Measurements from ENCODE around the gene MCOLN2.

The MCOLN2 gene

GRCh38 chr1:84899969-84900368, 96.9 kb downstream of the MCOLN2 start:
- Histone ChIP-seq H3K4me1 (peaks cover 0 to 8% (median 0%) of the 10 kb centered on the region in 10 experiments; a peak in 1 of 20 replicates), H3K4me3 (no peak overlapping the region), H4K20me1 (no peaks in the 10 kb centered on the region), H3K36me3 (no peaks in the 10 kb centered on the region), H3K27me3 (no peaks in the 10 kb centered on the region), H3K9ac (no peak overlapping the region), H3K4me2 (no peak overlapping the region), H3K27ac (no peak overlapping the region), H3K9me3 (replicated peaks in 1 of 11) (peaks cover 7 to 11% (median 9%) of the 10 kb centered on the region in 11 experiments; a peak in 21 of 22 replicates)
- TF ChIP-seq Cebpa-rat (IDR thresholded peaks at IDR 0.05): no peak

GRCh38 chr1:84896279-84896678, 100.6 kb downstream of the MCOLN2 start:
- no peak overlapping the region for H3K4me3 ChIP-seq
- H3K4me2 ChIP-seq: no peak overlapping the region
- no peaks in the 10 kb centered on the region for H3K27me3 ChIP-seq
- no peak overlapping the region for H3K27ac ChIP-seq
- H3K9ac ChIP-seq: no peak overlapping the region
- H4K20me1 ChIP-seq: no peaks in the 10 kb centered on the region
- TF ChIP-seq Cebpa-rat (IDR thresholded peaks at IDR 0.05): no peak
- H3K9me3 ChIP-seq (replicated peaks in 1 of 11): peaks cover 10 to 16% (median 14%) of the 10 kb centered on the region in 11 experiments
- no peaks in the 10 kb centered on the region for H3K36me3 ChIP-seq
- H3K4me1 ChIP-seq: peaks cover 0 to 8% (median 0%) of the 10 kb centered on the region in 10 experiments; a peak in 2 of 20 replicates

GRCh38 chr1:84892705-84893618, 104.0 kb downstream of the MCOLN2 start, which contains the start of gene LPAR3:
LPAR3 (minus strand) TSS chr1:84893206; CDS start chr1:84866120, 27,086 bp downstream.
- Histone ChIP-seq H3K9me3 (replicated peaks in 1 of 11) (peaks cover 10 to 18% (median 15%) of the 10 kb centered on the region in 11 experiments), H4K20me1 (no peaks in the 10 kb centered on the region), H3K4me2 (peak within 1 kb of the TSS in 1 of 11 experiments; percentile 14; a peak in 1 of 22 replicates), H3K9ac (no peak within 1 kb of the TSS), H3K27ac (no peak within 1 kb of the TSS), H3K27me3 (no peaks in the 10 kb centered on the region), H3K4me1 (peaks cover 0 to 32% (median 25%) of the 10 kb centered on the region in 10 experiments; a peak in 15 of 20 replicates), H3K4me3 (no peak within 1 kb of the TSS), H3K36me3 (no peaks in the 10 kb centered on the region)
- no peak for TF ChIP-seq Cebpa-rat (IDR thresholded peaks at IDR 0.05)

- H3K9ac ChIP-seq: no peak overlapping the region
- H3K27me3 ChIP-seq: no peaks in the 10 kb centered on the region
- H3K9me3 ChIP-seq (replicated peaks in 1 of 11): peaks cover 10 to 18% (median 15%) of the 10 kb centered on the region in 11 experiments
- no peak overlapping the region for H3K4me3 ChIP-seq
- peaks cover 0 to 27% (median 24%) of the 10 kb centered on the region in 10 experiments; a peak in 15 of 20 replicates for H3K4me1 ChIP-seq
- H3K36me3 ChIP-seq: no peaks in the 10 kb centered on the region
- H4K20me1 ChIP-seq: no peaks in the 10 kb centered on the region
- TF ChIP-seq Cebpa-rat (IDR thresholded peaks at IDR 0.05): no peak
- peak overlapping the region in 4 of 11 experiments; percentile 4 to 77 (median 60); a peak in 5 of 22 replicates for H3K4me2 ChIP-seq
- H3K27ac ChIP-seq: peak overlapping the region in 5 of 11 experiments; percentile 10 to 63 (median 56); a peak in 5 of 22 replicates
Observed at GRCh38 chr1:84890566-84890965, 106.3 kb downstream of the MCOLN2 start.

- Histone ChIP-seq H4K20me1 (no peaks in the 10 kb centered on the region), H3K27ac (peak overlapping the region in 8 of 11 experiments; percentile 6 to 63 (median 51); a peak in 13 of 22 replicates), H3K27me3 (no peaks in the 10 kb centered on the region), H3K4me1 (peaks cover 0 to 27% (median 24%) of the 10 kb centered on the region in 10 experiments; a peak in 15 of 20 replicates), H3K4me2 (peak overlapping the region; percentile 8 to 77 (median 57); a peak in 19 of 22 replicates), H3K36me3 (no peaks in the 10 kb centered on the region), H3K4me3 (no peak overlapping the region), H3K9me3 (replicated peaks in 1 of 11) (peaks cover 10 to 18% (median 15%) of the 10 kb centered on the region in 11 experiments), H3K9ac (no peak overlapping the region)
- TF ChIP-seq Cebpa-rat (IDR thresholded peaks at IDR 0.05): peak in 4 of 11 experiments; percentile 14 to 60 (median 48); a peak in 3 of 22 replicates
Observed at GRCh38 chr1:84889437-84889836, 107.5 kb downstream of the MCOLN2 start.

- Histone ChIP-seq H3K9ac (no peak overlapping the region), H3K9me3 (replicated peaks in 1 of 11) (peaks cover 10 to 18% (median 15%) of the 10 kb centered on the region in 11 experiments), H3K4me2 (peak overlapping the region in 9 of 11 experiments; percentile 51 to 77 (median 64); a peak in 17 of 22 replicates), H3K27ac (peak overlapping the region in 8 of 11 experiments; percentile 6 to 63 (median 51); a peak in 13 of 22 replicates), H3K36me3 (no peaks in the 10 kb centered on the region), H4K20me1 (no peaks in the 10 kb centered on the region), H3K4me1 (peaks cover 0 to 31% (median 25%) of the 10 kb centered on the region in 10 experiments; a peak in 15 of 20 replicates), H3K4me3 (no peak overlapping the region), H3K27me3 (no peaks in the 10 kb centered on the region)
- no peak for TF ChIP-seq Cebpa-rat (IDR thresholded peaks at IDR 0.05)
Observed at GRCh38 chr1:84888753-84889152, 108.2 kb downstream of the MCOLN2 start.

GRCh38 chr1:84887261-84887934, 109.5 kb downstream of the MCOLN2 start:
- no peaks in the 10 kb centered on the region for H3K27me3 ChIP-seq
- H3K4me2 ChIP-seq: no peak overlapping the region
- no peak overlapping the region for H3K27ac ChIP-seq
- H3K4me3 ChIP-seq: no peak overlapping the region
- H3K4me1 ChIP-seq: peaks cover 0 to 40% (median 25%) of the 10 kb centered on the region in 10 experiments; a peak in 15 of 20 replicates
- H3K9me3 ChIP-seq (replicated peaks in 1 of 11): peaks cover 1 to 7% (median 3%) of the 10 kb centered on the region in 11 experiments
- no peaks in the 10 kb centered on the region for H4K20me1 ChIP-seq
- no peak for TF ChIP-seq Cebpa-rat (IDR thresholded peaks at IDR 0.05)
- no peak overlapping the region for H3K9ac ChIP-seq
- H3K36me3 ChIP-seq: no peaks in the 10 kb centered on the region

GRCh38 chr1:84885469-84885868, 111.4 kb downstream of the MCOLN2 start:
- Histone ChIP-seq H3K9ac (no peak overlapping the region), H4K20me1 (no peaks in the 10 kb centered on the region), H3K27ac (no peak overlapping the region), H3K4me3 (no peak overlapping the region), H3K9me3 (replicated peaks in 1 of 11) (peaks cover 0 to 16% (median 6%) of the 10 kb centered on the region in 11 experiments; a peak in 12 of 22 replicates), H3K36me3 (no peaks in the 10 kb centered on the region), H3K4me1 (peaks cover 0 to 37% (median 23%) of the 10 kb centered on the region in 10 experiments; a peak in 15 of 20 replicates), H3K27me3 (no peaks in the 10 kb centered on the region), H3K4me2 (no peak overlapping the region)
- TF ChIP-seq Cebpa-rat (IDR thresholded peaks at IDR 0.05): no peak
